GM06990 (cell line): ENCODE measurements around the gene ZNF236.

Experiments used
- DNase-seq: peaks from one replicate; pipeline ENCODE4 v3.0.0-alpha.2; 2011; ENCODE audit not compliant: insufficient read length; ENCODE audit errors: extremely low read depth
- H3K27me3 ChIP-seq: replicated peaks from 2 replicates; pipeline ENCODE4 v1.6.0; 2011; ENCODE audit warnings: low read length; ENCODE audit not compliant: control insufficient read depth, insufficient read depth
- H3K36me3 ChIP-seq: 2 replicates; pipeline ENCODE4 v1.5.1; 2011; ENCODE audit warnings: low read length; ENCODE audit not compliant: control insufficient read depth, insufficient read depth
- H3K4me3 ChIP-seq: replicated peaks from 2 replicates; pipeline ENCODE4 v1.5.1; 2011; ENCODE audit warnings: low read depth, mild to moderate bottlenecking, control low read depth, low read length
- TF ChIP-seq, protein P1 (sequence below): IDR thresholded peaks from 2 replicates; pipeline ENCODE4 v1.5.1; 2011; ENCODE audit warnings: low read length, control low read depth, mild to moderate bottlenecking, inconsistent platforms; ENCODE audit not compliant: insufficient read depth, poor library complexity, severe bottlenecking

Gene ZNF236

DNA sequence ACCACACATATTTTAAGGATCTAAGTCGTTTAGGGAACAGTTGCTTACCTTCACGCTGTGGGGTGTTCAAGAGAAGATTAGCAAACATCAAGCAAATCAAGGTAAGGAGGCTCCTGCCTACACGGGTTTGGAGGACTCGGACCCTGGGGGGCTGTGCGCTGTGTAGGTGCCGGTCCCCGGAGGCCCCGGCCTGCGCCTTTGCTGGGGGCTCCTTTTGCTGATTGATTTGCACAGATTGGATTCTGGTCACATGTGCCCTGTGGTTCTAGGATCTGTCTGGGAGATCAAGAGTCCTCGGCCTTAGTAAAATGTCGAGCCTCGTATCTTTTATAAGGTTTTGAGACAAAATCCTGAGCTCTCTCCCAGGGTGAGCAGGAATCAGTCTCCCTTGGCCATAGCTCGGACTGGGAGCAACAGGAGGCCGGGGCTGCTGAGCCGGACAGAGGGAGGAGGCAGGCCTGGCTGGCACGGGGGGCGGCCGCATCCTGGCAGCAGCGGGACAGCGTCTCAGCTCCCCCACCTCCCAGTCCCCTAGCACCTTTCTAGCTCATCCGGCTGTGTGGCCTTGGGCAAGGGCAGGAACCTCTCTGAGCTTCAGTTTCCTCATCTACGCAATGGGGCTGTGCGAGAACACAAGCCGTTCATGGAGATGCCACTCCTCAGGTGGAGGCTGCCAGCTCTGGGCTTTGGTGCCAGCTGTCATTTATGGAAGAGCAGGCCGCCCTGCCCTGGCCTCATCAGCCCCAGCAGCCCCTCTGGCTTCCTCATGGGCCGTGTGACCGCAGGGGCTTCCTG, 163.0 kb downstream of the ZNF236 start:
- H3K27me3 ChIP-seq, result no peaks in the 10 kb centered on the region
- DNase-seq, result no peak
- no peak overlapping the region for H3K4me3 ChIP-seq
- H3K36me3 ChIP-seq, result no peaks in the 10 kb centered on the region
- TF ChIP-seq, protein P1, sequence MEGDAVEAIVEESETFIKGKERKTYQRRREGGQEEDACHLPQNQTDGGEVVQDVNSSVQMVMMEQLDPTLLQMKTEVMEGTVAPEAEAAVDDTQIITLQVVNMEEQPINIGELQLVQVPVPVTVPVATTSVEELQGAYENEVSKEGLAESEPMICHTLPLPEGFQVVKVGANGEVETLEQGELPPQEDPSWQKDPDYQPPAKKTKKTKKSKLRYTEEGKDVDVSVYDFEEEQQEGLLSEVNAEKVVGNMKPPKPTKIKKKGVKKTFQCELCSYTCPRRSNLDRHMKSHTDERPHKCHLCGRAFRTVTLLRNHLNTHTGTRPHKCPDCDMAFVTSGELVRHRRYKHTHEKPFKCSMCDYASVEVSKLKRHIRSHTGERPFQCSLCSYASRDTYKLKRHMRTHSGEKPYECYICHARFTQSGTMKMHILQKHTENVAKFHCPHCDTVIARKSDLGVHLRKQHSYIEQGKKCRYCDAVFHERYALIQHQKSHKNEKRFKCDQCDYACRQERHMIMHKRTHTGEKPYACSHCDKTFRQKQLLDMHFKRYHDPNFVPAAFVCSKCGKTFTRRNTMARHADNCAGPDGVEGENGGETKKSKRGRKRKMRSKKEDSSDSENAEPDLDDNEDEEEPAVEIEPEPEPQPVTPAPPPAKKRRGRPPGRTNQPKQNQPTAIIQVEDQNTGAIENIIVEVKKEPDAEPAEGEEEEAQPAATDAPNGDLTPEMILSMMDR, result no peak

DNA sequence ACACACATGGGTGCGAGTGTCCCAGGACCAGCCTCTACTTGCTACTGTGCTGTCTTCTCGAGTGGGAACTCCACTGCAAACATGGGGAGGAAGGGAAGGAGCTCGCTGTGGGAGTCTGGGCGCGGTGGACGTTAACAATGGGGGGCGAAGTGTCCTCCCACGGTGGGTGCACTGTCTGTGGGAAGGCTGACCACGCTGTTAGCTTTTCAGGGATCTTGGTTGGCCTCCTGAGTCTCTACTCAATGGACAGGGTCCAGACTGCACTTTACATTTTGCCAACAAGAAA, 163.5 kb downstream of the ZNF236 start:
- Histone ChIP-seq H3K4me3 (no peak overlapping the region), H3K27me3 (no peaks in the 10 kb centered on the region), H3K36me3 (no peaks in the 10 kb centered on the region)
- no peak for DNase-seq
- TF ChIP-seq, protein P1, result no peak

DNA sequence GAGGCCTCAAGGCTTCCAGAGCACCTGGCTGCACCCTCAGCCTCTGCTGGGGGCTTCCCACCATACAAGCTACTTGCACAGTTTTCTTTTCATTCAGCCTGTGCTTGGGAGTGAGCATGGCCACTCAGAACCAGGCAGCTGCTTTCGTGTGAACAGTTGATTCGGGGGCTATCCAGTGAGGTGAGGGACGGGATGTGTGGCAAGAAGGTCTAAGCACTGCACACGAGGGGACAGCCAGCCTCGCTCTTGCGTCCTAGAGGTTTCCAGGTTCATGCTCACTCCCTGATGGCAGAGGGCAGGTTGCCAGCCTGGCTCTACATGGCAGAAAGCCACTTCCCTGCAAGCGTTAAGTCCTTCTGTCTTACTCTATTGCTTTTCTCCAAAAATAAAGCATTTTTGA, 164.0 kb downstream of the ZNF236 start:
- DNase-seq, result no peak
- no peaks in the 10 kb centered on the region for H3K36me3 ChIP-seq
- H3K4me3 ChIP-seq, result no peak overlapping the region
- H3K27me3 ChIP-seq, result no peaks in the 10 kb centered on the region
- TF ChIP-seq, protein P1, result no peak

DNA sequence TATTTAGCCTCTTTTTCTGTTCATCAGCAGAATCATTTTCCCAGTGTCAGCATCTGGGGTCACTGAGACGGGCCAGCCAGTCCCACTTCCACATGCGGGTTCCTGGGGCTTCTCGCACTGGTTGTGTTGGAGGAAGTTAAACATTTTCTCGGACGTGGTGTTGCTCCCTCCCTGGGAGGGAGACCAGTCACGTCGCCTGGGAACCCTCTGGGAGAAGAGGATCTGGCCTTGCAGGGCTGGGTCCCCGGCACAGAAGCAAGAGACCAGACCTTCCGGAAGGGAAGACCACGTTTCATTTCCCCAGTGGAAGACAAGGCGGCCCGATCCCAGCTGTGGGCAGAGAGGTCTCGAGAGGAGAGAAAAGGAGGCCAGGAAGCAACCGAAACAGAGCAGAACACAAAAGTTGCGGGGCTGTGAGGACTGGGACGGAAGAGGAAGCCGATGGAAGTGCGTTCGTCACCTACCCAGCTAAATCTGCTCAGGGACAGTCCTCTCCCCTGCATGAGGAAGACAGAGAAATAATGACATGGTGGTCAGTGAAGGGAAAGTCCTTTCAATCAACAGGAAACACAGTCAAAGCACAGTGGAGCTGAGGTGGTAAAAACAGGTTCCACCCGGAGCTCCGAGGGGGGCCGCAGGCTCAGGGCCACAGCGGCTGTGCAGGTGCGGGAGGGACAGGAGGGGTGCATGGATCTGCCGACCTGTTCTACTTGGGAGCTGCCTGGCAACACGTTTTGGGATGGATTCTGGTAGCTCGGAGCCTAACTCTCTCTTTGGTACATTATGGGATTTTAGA, 165.9 kb downstream of the ZNF236 start:
- H3K4me3 ChIP-seq, result no peak overlapping the region
- no peaks in the 10 kb centered on the region for H3K27me3 ChIP-seq
- no peaks in the 10 kb centered on the region for H3K36me3 ChIP-seq
- TF ChIP-seq, protein P1, result no peak
- DNase-seq, result no peak

DNA sequence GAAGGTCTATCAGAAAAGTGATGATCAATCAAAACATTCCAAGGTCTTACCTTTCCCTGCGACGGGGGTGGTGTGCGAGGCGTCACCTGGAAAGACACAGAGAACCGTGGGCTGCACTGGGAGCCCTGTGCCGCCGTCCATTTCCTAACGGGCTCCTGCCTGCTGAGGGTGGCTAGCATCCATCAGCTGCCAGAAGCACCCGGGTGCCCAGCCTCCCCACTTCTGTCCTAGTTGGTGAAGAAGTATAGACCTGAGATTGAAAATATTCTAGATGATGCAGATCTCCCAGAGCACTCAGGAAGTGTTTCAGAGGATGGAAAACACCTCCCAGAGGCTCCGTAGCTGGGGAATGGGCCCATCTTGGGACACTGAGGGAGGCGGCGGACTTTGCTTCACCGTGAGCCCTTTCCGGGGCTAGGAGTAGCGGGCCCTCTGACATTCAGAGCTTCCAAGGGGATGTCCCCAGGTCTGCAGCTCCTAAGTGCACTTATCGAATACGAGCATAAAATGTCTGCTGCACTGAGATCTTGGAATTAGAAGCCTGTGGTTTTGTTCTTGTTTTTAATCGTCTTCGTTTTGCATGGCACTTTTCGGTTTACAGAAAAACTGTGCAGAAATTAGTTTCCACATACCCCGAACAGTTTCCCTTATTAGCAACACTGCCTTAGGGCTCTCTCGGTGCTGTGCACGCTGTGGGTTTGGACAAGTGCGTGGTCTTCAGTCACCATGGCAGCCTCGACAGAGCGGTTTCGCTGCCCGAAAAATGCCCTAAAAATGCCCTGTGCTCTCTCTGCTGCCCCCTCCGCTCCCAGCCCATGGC, 166.7 kb downstream of the ZNF236 start:
- H3K36me3 ChIP-seq, result no peaks in the 10 kb centered on the region
- no peak for DNase-seq
- no peaks in the 10 kb centered on the region for H3K27me3 ChIP-seq
- TF ChIP-seq, protein P1, result no peak
- H3K4me3 ChIP-seq, result peak overlapping the region; percentile 12; the same call in 1 of the 2 replicates
